C4-2B (cell line): ENCODE results near the gene CCDC158.

Experiments
- H3K27ac ChIP-seq: fragments of 450-650 bp; 2 replicates; pipeline ENCODE4 v1.5.1; 2017
- ZFX ChIP-seq: fragments of 450-650 bp; IDR thresholded peaks from 2 replicates; pipeline ENCODE4 v1.6.1; 2017
- TF ChIP-seq, protein P1 (sequence below): fragments of 450-650 bp; conservative IDR thresholded peaks from 2 replicates; pipeline ENCODE4 v1.5.1; 2017; ENCODE audit warnings: mild to moderate bottlenecking

CCDC158 gene

GRCh38 chr4:76342803-76343202 is 78.1 kb downstream of the CCDC158 start:
- no peak overlapping the region for H3K27ac ChIP-seq
- no peak for TF ChIP-seq ZFX
- TF ChIP-seq, protein P1, sequence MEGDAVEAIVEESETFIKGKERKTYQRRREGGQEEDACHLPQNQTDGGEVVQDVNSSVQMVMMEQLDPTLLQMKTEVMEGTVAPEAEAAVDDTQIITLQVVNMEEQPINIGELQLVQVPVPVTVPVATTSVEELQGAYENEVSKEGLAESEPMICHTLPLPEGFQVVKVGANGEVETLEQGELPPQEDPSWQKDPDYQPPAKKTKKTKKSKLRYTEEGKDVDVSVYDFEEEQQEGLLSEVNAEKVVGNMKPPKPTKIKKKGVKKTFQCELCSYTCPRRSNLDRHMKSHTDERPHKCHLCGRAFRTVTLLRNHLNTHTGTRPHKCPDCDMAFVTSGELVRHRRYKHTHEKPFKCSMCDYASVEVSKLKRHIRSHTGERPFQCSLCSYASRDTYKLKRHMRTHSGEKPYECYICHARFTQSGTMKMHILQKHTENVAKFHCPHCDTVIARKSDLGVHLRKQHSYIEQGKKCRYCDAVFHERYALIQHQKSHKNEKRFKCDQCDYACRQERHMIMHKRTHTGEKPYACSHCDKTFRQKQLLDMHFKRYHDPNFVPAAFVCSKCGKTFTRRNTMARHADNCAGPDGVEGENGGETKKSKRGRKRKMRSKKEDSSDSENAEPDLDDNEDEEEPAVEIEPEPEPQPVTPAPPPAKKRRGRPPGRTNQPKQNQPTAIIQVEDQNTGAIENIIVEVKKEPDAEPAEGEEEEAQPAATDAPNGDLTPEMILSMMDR: no peak

- no peak overlapping the region for H3K27ac ChIP-seq
- no peak for TF ChIP-seq ZFX
- TF ChIP-seq, protein P1: no peak
These were observed 78.8 kb downstream of the CCDC158 start for GRCh38 chr4:76342191-76342590.

DNA sequence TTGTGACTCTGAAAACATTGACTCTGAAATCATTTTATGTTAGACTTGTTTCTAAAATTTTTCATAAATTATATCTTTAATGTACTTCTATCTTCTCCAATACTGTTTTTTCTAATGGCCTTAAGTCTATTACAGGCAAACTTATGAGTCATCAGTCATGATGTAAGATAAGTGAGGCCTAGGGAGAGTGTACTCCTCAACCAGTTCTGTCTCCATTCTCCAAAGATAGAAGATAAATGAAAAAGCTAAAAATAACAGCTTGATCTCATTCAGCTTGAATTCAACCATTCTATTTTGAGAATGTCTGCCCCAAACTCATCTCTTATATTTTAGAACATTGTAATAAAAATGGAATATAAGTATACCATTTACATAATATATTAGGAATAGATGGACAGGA is 79.9 kb downstream of the CCDC158 start:
- H3K27ac ChIP-seq: no peak overlapping the region
- TF ChIP-seq, protein P1: no peak
- no peak for TF ChIP-seq ZFX

DNA sequence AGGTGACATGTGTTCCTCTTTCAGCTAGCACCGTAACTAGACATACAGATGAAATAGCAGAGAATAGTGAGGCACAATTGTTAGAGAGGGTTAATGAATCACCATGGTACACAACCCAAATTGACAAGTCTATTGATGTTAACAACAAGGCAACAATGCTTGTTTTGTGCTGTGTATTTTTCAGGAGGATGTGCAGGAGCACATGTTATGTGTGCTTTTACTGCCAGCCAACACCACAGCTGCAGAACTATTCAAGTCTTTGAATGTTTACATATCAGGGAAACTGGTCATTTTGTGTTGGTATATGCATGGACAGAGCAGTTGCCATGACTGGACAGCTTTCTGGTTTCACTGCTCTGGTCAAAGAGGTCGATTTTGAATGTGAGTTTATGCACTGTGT is 81.6 kb downstream of the CCDC158 start:
- no peak overlapping the region for H3K27ac ChIP-seq
- TF ChIP-seq, protein P1: no peak
- no peak for TF ChIP-seq ZFX

- no peak for TF ChIP-seq ZFX
- TF ChIP-seq, protein P1: no peak
- H3K27ac ChIP-seq: no peak overlapping the region
These were observed 86.1 kb downstream of the CCDC158 start for GRCh38 chr4:76334885-76335284.

DNA sequence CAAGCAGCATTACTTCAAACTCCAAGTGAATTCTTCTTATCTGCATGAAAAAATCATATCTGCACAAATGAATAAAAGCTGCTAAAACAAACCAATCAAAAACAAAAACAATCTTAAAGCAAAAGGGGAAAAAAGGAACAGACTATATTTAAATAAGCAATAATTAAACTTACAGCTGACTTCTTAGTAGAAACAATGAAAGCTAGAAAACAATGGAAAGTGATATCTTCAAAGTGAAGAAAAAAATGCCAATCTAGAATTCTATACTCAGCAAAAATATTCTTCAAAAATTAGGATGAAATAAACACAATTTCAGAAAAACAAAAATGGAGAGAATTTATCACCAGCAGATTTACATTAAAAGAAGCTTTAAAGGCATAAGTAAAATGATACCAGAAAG is 94.4 kb downstream of the CCDC158 start:
- H3K27ac ChIP-seq: no peak overlapping the region
- TF ChIP-seq, protein P1: no peak
- no peak for TF ChIP-seq ZFX

DNA sequence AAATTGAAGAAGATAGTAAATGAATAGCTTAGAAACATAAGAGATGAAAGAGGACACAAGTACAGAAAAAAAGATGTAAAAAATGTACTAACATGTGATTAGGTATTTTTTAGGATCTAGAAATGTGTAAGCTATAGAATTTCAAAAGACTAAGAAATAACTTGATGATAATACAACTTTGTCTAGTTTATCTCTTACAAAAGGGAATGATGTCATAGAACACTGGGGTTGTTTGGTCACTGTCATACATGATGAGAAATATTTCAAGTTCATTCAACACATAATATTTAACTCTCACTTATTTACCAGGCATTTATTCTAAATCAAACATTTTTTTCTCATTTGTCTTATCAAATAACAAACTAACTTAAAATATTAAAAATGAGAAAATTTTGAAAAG is 95.9 kb downstream of the CCDC158 start:
- TF ChIP-seq ZFX: no peak
- H3K27ac ChIP-seq: no peak overlapping the region

- no peak overlapping the region for H3K27ac ChIP-seq
- TF ChIP-seq, protein P1: no peak
- TF ChIP-seq ZFX: no peak
These were observed 98.7 kb downstream of the CCDC158 start for GRCh38 chr4:76322236-76322635.
